GM12891 (cell line): ENCODE results near the gene CHSY1.

Source experiments
- DNase-seq: peaks from one replicate; pipeline ENCODE4 v3.0.0; 2011; ENCODE audit warnings: low spot score; ENCODE audit not compliant: insufficient read length
- FAIRE-seq: peaks from 2 replicates; lab custom pipeline; 2011; peaks lifted over from hg19 to GRCh38; lab: Jason Lieb, UNC
- PAX5 ChIP-seq: IDR thresholded peaks from 2 replicates; pipeline ENCODE4 v1.6.1; 2011; ENCODE audit warnings: low read length, moderate library complexity, mild to moderate bottlenecking; ENCODE audit not compliant: insufficient read depth, severe bottlenecking
- POLR2A ChIP-seq: IDR thresholded peaks from 2 replicates; pipeline ENCODE4 v1.6.1; 2011; ENCODE audit warnings: low read depth, low read length, control low read depth
- POLR2AphosphoS5 ChIP-seq: IDR thresholded peaks from 2 replicates; pipeline ENCODE4 v1.6.1; 2011; ENCODE audit warnings: low read depth, low read length, control low read depth
- POU2F2 ChIP-seq: IDR thresholded peaks from 2 replicates; pipeline ENCODE4 v1.6.1; 2011; ENCODE audit warnings: low read depth, mild to moderate bottlenecking, control low read depth, low read length, moderate library complexity
- SPI1 ChIP-seq: IDR thresholded peaks from 2 replicates; pipeline ENCODE4 v1.6.1; 2011; ENCODE audit warnings: low read depth, low read length, control low read depth
- TAF1 ChIP-seq: IDR thresholded peaks from 2 replicates; pipeline ENCODE4 v1.6.1; 2011; ENCODE audit warnings: low read depth, low read length, control low read depth

CHSY1 gene

DNA sequence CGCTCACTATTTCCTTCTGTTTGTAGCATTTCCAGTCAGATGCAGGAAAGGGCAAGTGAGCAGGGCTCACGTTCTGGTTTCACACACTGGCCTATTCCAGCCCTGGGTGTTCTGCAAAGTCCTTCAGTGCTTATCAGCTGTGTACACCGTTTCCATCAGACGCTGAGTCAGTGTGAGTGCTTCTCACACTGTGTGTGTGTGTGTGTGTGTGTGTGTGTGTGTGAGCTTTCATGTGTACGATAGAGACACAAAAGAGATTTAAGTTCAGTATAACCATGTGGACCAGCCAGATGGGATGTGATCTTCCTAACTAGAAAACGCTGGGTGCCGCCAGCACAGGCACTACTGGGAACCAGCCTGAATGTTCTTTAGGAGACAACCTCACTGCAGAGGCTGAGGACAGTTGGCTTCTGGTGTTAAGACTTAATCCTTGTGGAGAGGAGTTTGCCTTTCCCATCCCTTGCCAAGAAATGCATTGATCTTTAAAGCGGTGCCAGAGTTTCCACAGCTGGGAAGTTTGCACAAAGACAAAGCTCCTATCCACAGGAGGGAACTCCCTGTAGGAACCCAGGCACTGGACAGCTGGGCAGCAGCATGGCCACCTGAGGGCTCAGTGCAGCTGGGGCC lies 3.9 kb upstream of the CHSY1 start:
- no peak for TF ChIP-seq SPI1
- TF ChIP-seq POLR2A: no peak
- no peak for TF ChIP-seq TAF1
- no peak for TF ChIP-seq POU2F2
- no peak for TF ChIP-seq PAX5
- TF ChIP-seq POLR2AphosphoS5: no peak
- DNase-seq (no peak), FAIRE-seq (no peak)

DNA sequence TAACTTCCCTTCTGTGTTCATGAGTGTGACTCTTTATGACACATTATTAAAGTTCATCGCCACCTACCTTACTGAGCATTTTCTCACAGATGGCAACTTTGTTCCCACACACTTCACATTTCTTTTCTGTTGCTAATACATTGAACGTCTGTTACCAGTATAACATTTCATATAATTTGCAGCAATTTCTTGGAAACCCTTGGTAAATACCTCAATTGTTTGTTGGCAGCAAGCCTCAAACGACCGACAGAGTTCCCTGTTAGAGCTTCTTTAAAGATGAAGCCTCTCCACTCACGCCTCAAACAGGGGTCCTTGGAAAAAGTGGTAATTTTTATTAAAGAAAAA lies 3.2 kb upstream of the CHSY1 start:
- no peak for TF ChIP-seq SPI1
- TF ChIP-seq POLR2AphosphoS5: no peak
- TF ChIP-seq POLR2A: no peak
- TF ChIP-seq PAX5: no peak
- no peak for TF ChIP-seq POU2F2
- no peak for TF ChIP-seq TAF1
- DNase-seq (no peak), FAIRE-seq (no peak)

DNA sequence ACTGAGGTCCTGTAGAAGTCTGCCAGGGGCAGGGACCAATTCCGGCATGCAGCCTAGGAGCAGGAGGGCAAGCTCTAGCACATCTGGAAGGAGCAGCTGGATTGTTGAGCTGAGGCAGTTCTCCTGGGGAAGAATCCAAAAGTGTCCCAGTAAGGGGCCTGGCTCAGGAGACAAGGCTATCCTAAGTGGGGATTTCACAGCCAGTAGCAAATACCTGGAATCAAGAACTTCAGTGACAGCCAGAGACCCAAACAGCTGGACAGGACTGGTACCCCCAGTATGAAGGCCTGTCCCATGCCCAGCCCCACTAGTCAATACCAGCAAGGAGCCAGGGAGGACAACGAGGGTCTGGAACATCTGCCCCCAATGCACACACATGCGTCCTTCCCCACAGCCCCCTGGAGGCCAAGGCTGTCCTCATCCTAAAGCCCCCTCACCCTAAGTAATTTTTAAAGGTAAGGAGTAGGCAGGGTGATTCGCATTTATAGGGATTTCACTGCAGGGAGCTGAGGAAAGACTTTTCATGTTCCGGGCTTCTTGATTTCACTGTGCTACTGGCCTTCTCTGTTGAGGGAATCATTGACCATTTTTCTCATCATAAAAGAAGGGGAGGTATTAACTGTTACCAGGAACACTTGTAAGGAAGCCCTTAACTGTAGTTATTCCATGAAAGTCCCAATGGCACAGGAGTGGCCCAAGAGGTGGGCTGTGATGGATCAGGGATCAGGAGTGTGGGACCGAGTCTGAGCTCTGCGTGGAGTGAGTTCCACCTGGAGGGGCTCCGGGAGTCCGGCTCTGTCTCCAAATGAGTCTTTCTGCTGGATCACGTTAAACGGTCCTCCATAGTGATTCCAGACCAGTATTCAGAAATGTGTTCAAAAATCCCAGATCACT lies 2.6 kb upstream of the CHSY1 start:
- TF ChIP-seq POU2F2 (no peak), POLR2AphosphoS5 (no peak), TAF1 (no peak), POLR2A (no peak), PAX5 (no peak), SPI1 (no peak)
- FAIRE-seq: no peak
- DNase-seq: no peak

DNA sequence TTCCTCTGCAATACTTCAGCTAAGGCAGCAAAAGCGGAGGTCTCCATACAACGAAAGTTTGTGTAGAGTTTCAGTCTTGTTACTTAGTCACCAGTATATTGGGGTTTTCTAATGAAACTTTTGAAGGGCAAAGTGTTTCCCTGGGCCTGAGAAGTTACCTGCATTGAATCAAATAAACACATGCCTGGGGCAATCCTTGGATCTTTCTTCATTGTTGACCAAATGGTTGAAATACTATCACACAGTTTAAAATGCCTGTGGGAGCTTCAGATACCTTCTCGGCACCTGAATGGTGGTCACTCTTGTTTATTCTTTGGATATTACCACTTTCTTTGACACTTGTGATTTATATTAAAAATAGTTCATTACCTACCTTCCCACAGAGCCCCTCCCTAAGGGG lies 988 bp upstream of the CHSY1 start:
- TF ChIP-seq SPI1 (no peak), TAF1 (no peak), PAX5 (no peak)
- no peak for FAIRE-seq
- DNase-seq: no peak

DNA sequence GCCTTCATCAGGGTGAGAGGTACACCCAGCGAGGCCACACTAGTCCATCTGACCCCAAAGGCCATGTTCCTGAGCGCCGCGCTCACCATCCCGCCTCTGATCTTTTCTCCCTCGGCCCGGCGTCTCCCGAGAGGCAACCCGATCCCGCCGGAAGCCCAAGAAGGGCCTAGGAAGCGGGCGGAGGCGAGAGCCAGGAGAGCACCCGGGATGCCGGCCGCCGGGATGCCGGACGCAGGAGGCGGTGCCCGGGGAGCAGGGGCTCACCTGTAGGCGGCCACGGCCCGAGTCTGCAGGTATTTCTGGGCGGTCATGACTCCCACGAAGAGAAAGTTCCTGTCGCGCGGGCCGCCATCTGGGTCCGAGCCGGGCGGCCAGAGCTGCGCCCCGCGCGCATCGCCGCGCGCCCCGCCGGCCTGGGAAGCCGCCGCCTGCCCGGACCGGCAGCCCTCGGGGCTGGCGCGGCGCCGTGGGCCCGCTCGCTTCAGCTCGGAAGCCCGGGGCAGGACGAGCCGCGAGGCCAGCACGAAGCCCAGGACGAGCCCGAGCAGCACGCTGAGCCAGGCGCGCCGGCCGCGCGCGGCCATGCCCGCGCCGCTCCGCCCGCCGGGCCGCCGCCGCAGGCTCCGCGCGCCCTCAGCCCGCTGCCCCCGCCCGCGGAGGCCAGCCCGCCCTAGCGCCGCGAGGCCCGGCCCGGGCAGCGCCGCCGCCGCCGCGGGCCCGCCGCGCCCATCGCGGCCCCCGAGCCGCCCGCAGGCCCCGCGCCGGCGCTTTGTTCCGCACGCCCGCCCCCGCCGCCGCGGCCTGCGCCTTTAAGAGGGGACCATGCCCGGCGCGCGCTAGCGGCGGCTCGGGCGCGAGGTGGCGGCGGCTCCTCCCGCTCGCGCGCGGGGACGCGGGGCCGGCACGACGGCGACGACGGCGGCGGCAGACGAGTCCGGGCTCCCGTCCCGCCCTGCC lies 697 bp downstream of the CHSY1 start:
- TF ChIP-seq POLR2A (no peak), POLR2AphosphoS5 (no peak), SPI1 (no peak)

DNA sequence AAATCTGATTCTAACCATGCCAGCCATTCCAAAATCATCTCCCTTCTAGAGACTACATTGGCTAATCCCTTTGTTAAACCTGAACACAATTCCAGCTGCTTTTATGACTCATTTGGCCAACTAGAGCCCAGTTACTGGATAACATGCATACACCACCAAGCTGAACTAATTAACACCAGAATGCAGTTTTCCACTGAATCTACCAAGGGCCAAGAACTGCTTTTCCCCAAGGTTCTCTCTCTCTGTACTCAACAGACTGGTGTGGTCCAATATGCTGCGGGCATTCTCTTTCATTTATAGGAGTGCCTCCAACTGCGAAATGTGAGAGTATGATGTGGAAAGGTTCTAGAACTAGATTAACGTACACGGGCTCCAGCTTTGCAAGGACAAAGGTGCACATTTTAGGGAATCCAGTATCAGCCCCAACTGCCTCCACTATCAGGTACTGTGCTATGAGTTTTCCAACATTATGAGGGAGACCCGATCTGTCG lies 1.5 kb downstream of the CHSY1 start:
- FAIRE-seq: no peak
- no peak for DNase-seq
- TF ChIP-seq SPI1 (no peak), TAF1 (no peak), POU2F2 (no peak), POLR2AphosphoS5 (no peak), PAX5 (no peak), POLR2A (no peak)

More for the DNA sequence above, 697 bp downstream of the CHSY1 start:
- peak; percentile 33 for FAIRE-seq
- no peak for DNase-seq

DNA sequence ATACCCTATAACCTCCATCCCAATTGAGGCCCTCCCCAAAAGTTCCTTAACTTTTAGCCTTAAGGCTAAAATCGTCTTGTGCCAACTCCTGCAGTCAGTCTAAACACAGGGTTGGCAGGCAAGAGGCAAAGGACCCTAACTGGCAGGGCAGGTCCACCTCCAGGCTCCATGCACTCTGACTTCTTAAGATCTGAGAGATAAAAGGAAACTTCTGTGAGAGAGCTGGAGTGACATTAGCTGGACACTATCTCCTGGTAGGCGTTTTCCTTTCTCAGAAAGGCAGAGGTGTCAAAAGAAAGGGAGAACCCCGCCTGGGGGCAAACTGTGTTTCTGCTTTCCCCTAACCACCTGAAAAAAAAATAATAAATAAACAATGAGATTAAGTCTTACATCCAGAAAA lies 3.6 kb downstream of the CHSY1 start:
- no peak for FAIRE-seq
- TF ChIP-seq POLR2AphosphoS5 (no peak), POLR2A (no peak), POU2F2 (no peak), PAX5 (no peak), TAF1 (no peak), SPI1 (no peak)
- DNase-seq: no peak

DNA sequence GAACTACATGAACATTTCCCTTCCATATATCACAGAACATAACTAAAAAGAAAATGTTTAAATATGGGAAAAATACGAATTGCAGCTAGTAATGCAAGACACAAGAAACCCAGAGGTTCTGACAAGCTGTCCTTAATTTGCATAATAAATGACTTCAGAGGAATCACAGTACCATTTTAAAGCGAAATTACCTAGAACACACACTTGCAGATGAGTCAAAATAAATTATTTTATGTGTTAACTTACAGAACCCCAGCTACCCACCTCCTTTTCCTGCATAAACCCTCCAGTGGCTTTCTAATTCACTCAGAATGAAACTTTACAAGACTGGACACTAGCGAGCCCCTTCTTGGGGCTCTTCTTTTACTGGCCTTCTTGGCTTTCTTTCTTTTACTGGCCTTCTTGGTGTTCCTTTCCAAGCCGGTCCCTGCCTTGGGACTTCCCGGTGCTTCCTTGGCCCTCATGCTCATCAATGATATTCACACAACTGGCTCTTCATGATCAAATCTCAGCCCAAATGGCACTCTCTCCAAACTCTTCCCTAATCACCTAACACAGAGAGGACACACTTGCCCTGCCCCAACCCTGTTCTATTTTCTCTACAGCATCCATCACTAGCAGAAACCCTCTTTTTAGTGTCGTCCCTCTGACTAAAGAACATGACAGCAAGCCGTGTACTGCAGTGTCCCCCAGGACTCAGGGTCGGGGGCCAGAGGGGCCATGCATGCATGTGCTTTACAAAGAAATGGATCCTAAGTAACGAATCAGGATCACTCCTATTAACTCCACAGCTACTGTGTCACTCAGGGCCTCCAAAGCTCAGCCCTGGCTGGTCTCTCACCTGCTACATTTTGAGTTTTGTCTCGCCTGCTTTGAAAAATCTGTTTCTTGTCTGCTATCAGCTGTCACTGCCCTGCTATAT lies 4.8 kb downstream of the CHSY1 start:
- FAIRE-seq (no peak), DNase-seq (no peak)
- TF ChIP-seq POLR2AphosphoS5: no peak

DNA sequence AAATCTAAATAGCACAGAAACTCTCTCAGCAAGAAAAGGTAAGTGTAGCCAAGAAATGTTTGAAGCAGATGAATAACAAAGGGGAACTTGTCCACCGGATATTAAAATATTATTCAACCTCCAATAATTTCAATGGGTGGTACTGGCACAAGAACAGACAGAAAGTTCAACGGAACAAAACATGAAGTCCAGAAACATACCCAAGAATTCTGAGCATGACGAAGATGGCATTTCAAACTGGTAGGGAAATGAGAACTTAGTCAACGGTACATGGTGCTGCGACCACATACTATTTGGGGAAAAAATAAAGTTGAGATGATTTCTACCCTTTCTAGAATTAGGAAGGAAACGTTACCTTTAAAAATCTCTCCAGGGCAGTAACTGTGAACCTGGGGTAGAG lies 5.5 kb downstream of the CHSY1 start:
- FAIRE-seq: no peak
- no peak for DNase-seq
- 0 out of 2 replicates have a peak, but pooled peaks have one; percentile 5 for TF ChIP-seq SPI1
- TF ChIP-seq POLR2AphosphoS5: no peak
